Uterus (tissue), 4 donors: ENCODE results near the gene TMCO4. TPM values are rescaled to one million over a fixed set of nuclear protein-coding genes. Genes with fewer than 3 reads are reported as not detected.

Experiments
- DNase-seq, 2 donors: peaks; one replicate each; pipeline ENCODE4 v3.0.0-alpha.2; 2019 to 2020
- H3K27ac ChIP-seq, 2 donors: fragments of 200-600 bp; sonication (generic); 1 replicate in 1 of 2; 2 replicates in 1 of 2; pipeline ENCODE4 v1.5.1; 2016 to 2018
- H3K27me3 ChIP-seq, 2 donors: fragments of 200-600 bp; sonication (generic); one replicate each; pipeline ENCODE4 v1.5.1; 2018 to 2019; ENCODE audit warnings: control low read depth in 1 of 2
- H3K36me3 ChIP-seq, 2 donors: fragments of 200-600 bp; sonication (generic); one replicate each; pipeline ENCODE4 v1.5.1; 2019; ENCODE audit warnings: control low read depth in 1 of 2
- H3K4me1 ChIP-seq, 2 donors: fragments of 200-600 bp; sonication (generic); one replicate each; pipeline ENCODE4 v1.5.1; 2018 to 2019; ENCODE audit warnings: control low read depth in 1 of 2
- H3K4me3 ChIP-seq, 2 donors: fragments of 200-600 bp; sonication (generic); 1 replicate in 1 of 2; 2 replicates in 1 of 2; pipeline ENCODE4 v1.5.1; 2018 to 2019; ENCODE audit warnings: mild to moderate bottlenecking in 1 of 2
- H3K9me3 ChIP-seq, 2 donors: fragments of 200-600 bp; sonication (generic); one replicate each; pipeline ENCODE4 v1.5.1; 2019; ENCODE audit warnings: control low read depth in 1 of 2
- CTCF ChIP-seq, 4 experiments: fragments of 200-600 bp in 2 of 4; fragments of 450-650 bp in 2 of 4; sonication (generic) in 2 of 4; IDR thresholded peaks; one replicate each; pipeline ENCODE4 v1.5.1; 2016 to 2019; ENCODE audit warnings: antibody characterized with exemption in 4 of 4, mild to moderate bottlenecking in 2 of 4, moderate library complexity in 1 of 4
- POLR2A ChIP-seq, 2 donors: fragments of 450-650 bp; IDR thresholded peaks; one replicate each; pipeline ENCODE4 v1.6.1; 2016; ENCODE audit warnings: antibody characterized with exemption in 2 of 2, mild to moderate bottlenecking in 1 of 2, moderate library complexity in 1 of 2
- intact Hi-C: fragments of 100-400 bp; cut with DNase I; formaldehyde crosslinking; loops from one replicate; pipeline ENCODE4 v1.15.1; 2023; ENCODE audit warnings: low total_unique reads
- total RNA-seq, 4 donors: library from RNA; depleted of rRNA in 3 of 4; stranded (reverse); fragments of >200 nt in 3 of 4; gene quantifications; one replicate each; pipeline versions ENCODE4 v1.1.0 to v1.2.4, GENCODE V29; 2014 to 2023
- donor health status: DM: yes; HTN: yes; CAD: no.

Gene TMCO4
- total RNA-seq, 4 donors from 2014 or later, result 11.8 to 41.2 (median 21.8) TPM

- no peak overlapping the region for H3K4me3 ChIP-seq
- no peaks in the 10 kb centered on the region for H3K9me3 ChIP-seq
- H3K27ac ChIP-seq, result no peak overlapping the region
- TF ChIP-seq CTCF (IDR thresholded peaks at IDR 0.05) (no peak), POLR2A (IDR thresholded peaks at IDR 0.05) (no peak)
- H3K4me1 ChIP-seq, result no peaks in the 10 kb centered on the region
- H3K36me3 ChIP-seq, result no peaks in the 10 kb centered on the region
- DNase-seq, result no peak
- intact Hi-C loops, result no loop called here
- no peaks in the 10 kb centered on the region for H3K27me3 ChIP-seq
Measured at GRCh38 chr1:19774180-19774785, 25.4 kb downstream of the TMCO4 start.

GRCh38 chr1:19773485-19773884, 26.2 kb downstream of the TMCO4 start:
- H3K27me3 ChIP-seq, result no peaks in the 10 kb centered on the region
- no peaks in the 10 kb centered on the region for H3K4me1 ChIP-seq
- DNase-seq, result no peak
- TF ChIP-seq CTCF (IDR thresholded peaks at IDR 0.05), result no peak
- intact Hi-C loops, result no loop called here
- H3K4me3 ChIP-seq, result no peak overlapping the region
- no peaks in the 10 kb centered on the region for H3K9me3 ChIP-seq
- H3K27ac ChIP-seq, result no peak overlapping the region
- H3K36me3 ChIP-seq, result no peaks in the 10 kb centered on the region

DNA sequence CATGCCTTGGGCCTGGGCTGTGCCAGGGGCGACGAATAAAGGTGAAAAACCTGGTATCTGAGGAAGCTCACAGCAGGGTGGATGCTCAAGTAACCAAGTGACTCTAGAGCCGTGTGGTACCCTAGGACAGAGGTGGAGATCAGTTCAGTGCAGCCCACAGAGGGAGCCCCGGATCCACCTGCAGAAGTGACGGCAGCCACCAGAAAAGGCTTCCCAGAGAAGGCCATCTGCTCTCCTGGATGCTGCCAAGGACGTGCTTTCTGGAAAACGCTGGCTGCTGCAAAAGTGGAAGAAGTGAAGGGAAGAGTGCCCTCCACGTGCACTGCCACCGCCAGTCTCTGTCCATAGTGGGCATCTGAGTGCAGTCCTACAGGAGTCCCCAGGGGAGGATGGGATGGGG, 27.7 kb downstream of the TMCO4 start:
- DNase-seq, result no peak
- Histone ChIP-seq H3K4me3 (no peak overlapping the region), H3K9me3 (no peaks in the 10 kb centered on the region), H3K4me1 (no peaks in the 10 kb centered on the region), H3K36me3 (no peaks in the 10 kb centered on the region), H3K27ac (no peak overlapping the region), H3K27me3 (no peaks in the 10 kb centered on the region)
- TF ChIP-seq CTCF (IDR thresholded peaks at IDR 0.05) (no peak), POLR2A (IDR thresholded peaks at IDR 0.05) (no peak)
- intact Hi-C loops, result no loop called here

GRCh38 chr1:19771350-19771749, 28.4 kb downstream of the TMCO4 start:
- Histone ChIP-seq H3K36me3 (no peaks in the 10 kb centered on the region), H3K27me3 (no peaks in the 10 kb centered on the region), H3K4me1 (no peaks in the 10 kb centered on the region), H3K27ac (no peak overlapping the region), H3K9me3 (no peaks in the 10 kb centered on the region), H3K4me3 (no peak overlapping the region)
- no peak for DNase-seq
- TF ChIP-seq CTCF (IDR thresholded peaks at IDR 0.05), result no peak
- TF ChIP-seq POLR2A (IDR thresholded peaks at IDR 0.05), result no peak
- intact Hi-C loops, result no loop called here

DNA sequence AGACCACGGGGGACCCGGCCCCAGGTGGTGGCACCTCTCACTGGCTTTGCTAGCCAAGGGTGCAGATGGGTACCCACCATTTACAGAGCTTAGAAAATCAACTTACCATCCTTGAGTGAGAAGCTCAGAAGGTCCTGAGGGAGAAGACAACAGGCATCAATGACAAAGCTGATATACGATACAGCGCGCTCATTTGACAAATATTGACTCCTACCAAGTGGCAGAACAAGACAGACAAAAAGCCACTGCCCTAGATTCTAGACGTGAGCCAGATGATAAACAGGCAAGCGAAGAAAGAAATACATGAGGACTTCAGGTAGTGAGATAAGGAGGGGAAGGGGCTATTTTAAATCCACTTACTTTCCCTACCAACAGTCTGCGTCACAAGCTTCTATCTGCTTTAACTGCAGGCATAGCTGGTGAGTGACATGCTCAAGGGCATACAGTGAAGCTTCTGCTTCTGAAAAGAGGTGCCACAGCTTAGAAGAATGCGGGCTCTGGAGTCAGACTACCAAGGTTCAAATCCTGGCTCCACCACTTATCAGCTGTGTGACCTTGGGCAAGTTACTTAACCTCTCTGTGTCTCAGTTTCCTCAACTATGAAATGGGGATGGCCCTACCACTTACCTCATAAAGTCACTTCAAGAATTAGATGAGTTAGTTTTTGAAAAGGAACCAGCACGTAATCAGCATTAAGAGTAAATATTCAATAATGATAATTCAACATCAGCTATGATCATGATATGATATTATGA, 29.1 kb downstream of the TMCO4 start:
- no peaks in the 10 kb centered on the region for H3K4me1 ChIP-seq
- no peaks in the 10 kb centered on the region for H3K36me3 ChIP-seq
- no peak overlapping the region for H3K27ac ChIP-seq
- DNase-seq, result no peak
- TF ChIP-seq POLR2A (IDR thresholded peaks at IDR 0.05), result no peak
- no peak for TF ChIP-seq CTCF (IDR thresholded peaks at IDR 0.05)
- H3K27me3 ChIP-seq, result no peaks in the 10 kb centered on the region
- intact Hi-C loops, result no loop called here
- H3K4me3 ChIP-seq, result no peak overlapping the region
- no peaks in the 10 kb centered on the region for H3K9me3 ChIP-seq
